Fibroblast of mammary gland (primary cell): ENCODE results near the gene SNRNP35.

ENCODE experiments used
- DNase-seq: peaks from one replicate; pipeline ENCODE4 v3.0.0-alpha.2; 2010; ENCODE audit warnings: low read depth
- H3K4me3 ChIP-seq: 2 replicates; pipeline ENCODE4 v1.5.1; 2011; ENCODE audit warnings: low read depth, mild to moderate bottlenecking, low read length, moderate library complexity; ENCODE audit not compliant: control insufficient read depth
- TF ChIP-seq, protein P1 (sequence below): conservative IDR thresholded peaks from 2 replicates; pipeline ENCODE4 v1.5.1; 2011; ENCODE audit warnings: low read depth, low read length, inconsistent platforms; ENCODE audit not compliant: control insufficient read depth, insufficient read depth

The SNRNP35 gene

DNA sequence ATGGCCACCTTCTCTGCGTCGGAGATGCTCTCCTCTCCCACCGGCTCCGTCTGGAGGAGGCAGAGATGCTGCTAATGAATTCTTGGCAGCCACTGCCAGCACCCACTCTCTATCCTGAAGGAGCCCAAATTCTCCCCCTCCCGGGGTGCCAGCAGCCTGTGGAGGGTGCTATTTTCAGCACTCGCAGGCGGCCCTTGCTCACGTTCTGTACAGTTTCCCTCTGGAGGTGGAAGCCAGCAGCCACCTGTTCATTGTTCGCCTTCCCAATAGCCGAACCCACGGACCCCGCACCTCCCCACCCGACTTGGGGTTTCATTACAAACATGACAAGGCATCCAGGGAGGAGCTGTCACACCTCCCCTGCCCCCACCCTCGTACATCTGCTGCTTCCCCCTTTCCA, 27.8 kb downstream of the SNRNP35 start:
- DNase-seq = no peak
- TF ChIP-seq, protein P1, sequence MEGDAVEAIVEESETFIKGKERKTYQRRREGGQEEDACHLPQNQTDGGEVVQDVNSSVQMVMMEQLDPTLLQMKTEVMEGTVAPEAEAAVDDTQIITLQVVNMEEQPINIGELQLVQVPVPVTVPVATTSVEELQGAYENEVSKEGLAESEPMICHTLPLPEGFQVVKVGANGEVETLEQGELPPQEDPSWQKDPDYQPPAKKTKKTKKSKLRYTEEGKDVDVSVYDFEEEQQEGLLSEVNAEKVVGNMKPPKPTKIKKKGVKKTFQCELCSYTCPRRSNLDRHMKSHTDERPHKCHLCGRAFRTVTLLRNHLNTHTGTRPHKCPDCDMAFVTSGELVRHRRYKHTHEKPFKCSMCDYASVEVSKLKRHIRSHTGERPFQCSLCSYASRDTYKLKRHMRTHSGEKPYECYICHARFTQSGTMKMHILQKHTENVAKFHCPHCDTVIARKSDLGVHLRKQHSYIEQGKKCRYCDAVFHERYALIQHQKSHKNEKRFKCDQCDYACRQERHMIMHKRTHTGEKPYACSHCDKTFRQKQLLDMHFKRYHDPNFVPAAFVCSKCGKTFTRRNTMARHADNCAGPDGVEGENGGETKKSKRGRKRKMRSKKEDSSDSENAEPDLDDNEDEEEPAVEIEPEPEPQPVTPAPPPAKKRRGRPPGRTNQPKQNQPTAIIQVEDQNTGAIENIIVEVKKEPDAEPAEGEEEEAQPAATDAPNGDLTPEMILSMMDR = no peak
- H3K4me3 ChIP-seq = no peak overlapping the region

DNA sequence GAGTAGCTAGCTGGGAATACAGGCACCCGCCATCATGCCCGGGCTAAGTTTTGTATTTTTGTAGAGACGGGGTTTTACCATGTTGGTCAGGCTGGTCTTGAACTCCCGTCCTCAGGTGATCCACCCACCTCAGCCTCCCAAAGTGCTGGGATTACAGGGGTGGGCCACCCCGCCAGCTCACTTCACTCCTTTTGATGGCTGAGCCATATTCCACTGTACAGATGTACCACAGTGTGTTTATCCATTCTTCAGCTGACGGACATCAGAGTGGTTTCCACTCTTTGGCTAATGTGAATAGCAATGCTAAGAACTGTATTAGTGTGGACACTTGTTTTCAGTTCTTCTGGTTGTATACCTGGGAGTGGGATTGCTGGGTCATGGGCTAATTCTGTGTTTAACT, 29.5 kb downstream of the SNRNP35 start:
- H3K4me3 ChIP-seq = no peak overlapping the region
- DNase-seq = no peak
- TF ChIP-seq, protein P1 = no peak

DNA sequence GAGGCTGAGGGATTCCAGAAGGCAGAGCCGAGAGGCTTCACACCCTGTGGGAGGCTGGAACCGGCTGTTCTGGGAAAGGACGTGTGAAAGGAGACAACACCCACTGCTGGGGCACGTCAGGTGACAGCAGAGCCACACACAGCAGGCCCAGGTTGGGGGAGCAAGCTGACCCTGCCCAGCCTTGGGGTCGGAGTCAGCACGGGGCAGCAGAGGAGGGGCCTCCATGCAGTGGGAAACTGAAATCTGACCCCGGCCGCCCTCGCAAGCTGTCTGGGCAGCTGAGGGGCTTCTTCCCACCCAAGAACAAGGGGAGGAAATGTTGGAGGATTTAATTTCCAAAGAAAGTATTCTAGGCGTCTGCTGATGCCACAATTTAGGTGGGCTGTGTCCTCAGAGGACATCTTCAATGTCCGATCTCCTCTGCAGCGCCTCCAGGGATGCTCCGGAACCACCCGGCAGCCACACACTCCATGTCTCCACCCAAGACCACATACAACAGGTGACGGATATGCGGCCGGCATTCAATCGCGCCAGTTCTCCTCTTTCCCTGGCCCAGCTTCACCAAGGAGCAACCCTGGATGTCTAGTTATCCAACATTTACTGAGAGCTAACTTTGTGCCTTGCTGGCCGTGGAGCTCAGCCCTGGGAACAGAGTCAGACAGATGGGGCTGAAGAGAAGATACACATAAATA, 30.7 kb downstream of the SNRNP35 start:
- no peak overlapping the region for H3K4me3 ChIP-seq
- no peak for DNase-seq
- TF ChIP-seq, protein P1 = no peak

DNA sequence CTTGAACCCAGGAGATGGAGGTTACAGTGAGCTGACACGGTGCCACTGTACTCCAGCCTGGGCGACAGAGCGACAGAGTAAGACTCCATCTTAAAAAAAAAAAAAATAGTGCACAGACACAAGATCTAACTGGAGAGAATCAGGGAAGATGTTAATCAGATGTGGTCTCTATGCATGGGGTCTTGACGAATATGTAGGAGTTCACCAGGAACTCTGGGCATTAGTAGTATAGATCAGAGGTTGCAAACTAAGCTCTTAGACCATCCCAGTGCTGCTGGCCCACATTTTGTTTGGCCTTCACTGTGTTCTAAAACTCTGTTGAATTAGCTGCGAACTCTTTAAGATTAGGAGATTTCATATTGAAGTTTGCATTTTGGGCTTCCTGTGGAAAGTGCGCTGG, 31.6 kb downstream of the SNRNP35 start:
- TF ChIP-seq, protein P1 = no peak
- DNase-seq = no peak
- H3K4me3 ChIP-seq = no peak overlapping the region

DNA sequence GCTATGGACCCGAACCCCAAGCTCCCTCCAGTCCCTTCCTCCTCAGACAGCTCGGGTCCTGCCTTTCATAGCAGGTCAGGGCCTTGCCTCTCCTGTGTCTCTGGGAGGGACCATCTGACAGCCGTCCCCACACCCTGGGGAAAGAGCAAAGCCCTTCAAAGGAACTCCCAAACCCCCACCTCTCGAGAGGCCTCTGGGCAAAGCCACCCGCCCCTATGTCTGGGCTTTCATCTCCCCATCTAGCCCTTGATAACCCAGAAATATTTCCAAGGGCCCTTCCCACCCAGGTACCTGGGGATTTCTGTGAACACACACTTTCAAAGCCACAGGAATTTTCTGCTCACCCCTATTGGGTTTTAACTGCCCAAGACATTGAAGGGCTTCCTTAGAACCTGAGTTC, 32.1 kb downstream of the SNRNP35 start:
- TF ChIP-seq, protein P1 = no peak
- H3K4me3 ChIP-seq = no peak overlapping the region
- DNase-seq = no peak

DNA sequence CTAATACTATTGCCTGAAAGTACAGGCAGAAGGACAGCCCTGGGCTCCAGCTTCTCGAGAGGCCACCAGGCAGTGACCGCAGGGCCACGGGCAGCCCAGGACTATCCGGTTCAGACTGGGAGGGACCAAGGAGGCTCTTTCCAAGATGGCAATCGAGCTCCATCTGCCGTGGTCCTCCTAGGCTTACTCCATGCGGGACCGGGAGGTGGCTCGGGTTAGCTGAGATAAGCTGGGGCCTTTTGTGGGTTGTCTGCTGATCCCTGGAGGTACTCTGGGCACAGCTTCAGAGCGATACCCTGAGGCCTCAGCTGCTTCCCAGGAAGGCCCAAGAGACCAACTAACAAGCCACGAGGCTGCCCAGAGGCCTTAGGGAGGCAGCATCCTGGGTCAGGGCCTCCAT, 33.1 kb downstream of the SNRNP35 start:
- DNase-seq = no peak
- no peak overlapping the region for H3K4me3 ChIP-seq

More for the DNA sequence above, 33.1 kb downstream of the SNRNP35 start:
- TF ChIP-seq, protein P1 = no peak
